ENCODE results near the gene NAA40. TPM values are rescaled to one million over a fixed set of nuclear protein-coding genes. Genes with fewer than 3 reads are reported as not detected.

The NAA40 gene
- total and polyA plus RNA-seq, 10 of the 15 experiments (the other 5 are each of a cell fraction or from before 2014, with no cell fraction given) = 4.8 to 31.6 (median 22.2) TPM

DNA sequence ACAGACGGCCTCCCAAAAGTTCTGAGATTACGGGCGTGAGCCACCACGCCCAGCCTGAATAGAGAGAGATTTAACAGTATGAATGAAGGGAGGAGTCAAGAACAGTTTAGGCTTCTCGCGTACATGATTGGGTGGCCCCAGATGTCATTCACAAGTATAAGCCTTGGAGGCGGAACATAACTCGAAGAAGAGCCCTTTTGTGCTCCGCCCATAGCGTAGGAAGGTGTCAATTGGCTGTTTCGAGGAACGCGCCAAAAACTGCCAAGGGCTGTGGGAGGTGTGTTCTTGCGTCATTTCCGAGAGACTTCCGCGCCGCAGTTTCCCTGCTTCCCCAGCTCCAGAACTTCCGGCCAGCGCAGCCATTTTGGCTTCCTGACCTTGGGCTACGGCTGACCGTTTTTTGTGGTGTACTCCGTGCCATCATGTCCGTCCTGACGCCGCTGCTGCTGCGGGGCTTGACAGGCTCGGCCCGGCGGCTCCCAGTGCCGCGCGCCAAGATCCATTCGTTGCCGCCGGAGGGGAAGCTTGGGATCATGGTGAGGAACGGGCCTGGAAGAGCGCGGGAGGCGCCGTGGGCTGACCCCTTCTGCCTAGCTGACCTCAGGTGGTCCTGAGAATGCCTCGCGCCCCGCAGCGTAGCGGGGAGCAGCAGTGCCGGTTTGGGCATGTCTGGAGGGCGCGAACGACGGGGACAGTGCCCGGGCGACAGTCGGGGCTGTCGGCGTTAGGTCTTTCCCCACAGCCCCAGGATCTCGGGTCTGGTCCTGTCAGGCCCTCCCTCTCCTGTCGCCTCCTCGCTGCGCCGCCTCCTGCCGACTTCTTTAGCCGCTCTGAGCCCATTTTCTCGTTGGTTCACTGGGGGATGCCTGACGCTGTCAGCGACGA is 35.7 kb downstream of the NAA40 start, which contains the start of gene COX8A (continued):
- TF ChIP-seq STAT3 (IDR thresholded peaks at IDR 0.05; ENCODE audit: low read depth, low read length) (no peak), SMARCA5 (IDR thresholded peaks at IDR 0.05) (peak; percentile 82), ZNF24 (IDR thresholded peaks at IDR 0.05) (no peak), IKZF1 (conservative IDR thresholded peaks at IDR 0.05) (peak; percentile 98), ZNF207 (IDR thresholded peaks at IDR 0.05; ENCODE audit: borderline replicate concordance) (peak; percentile 68; the same call in 1 of the 2 replicates), TAF1 (IDR thresholded peaks at IDR 0.05; ENCODE audit: borderline replicate concordance, low read depth, low read length) (peak; percentile 87), NR2C1 (IDR thresholded peaks at IDR 0.05) (peak; percentile 56; the same call in 1 of the 2 replicates), YY1 (IDR thresholded peaks at IDR 0.05; ENCODE audit: low read depth, low read length) (peak; percentile 98), KAT2A (conservative IDR thresholded peaks at IDR 0.05; ENCODE audit: control insufficient read depth, low read depth, low read length) (no peak), NFXL1 (IDR thresholded peaks at IDR 0.05; ENCODE audit: borderline replicate concordance) (no peak), SMAD1 (IDR thresholded peaks at IDR 0.05; ENCODE audit: low read depth, partially characterized antibody) (peak; percentile 66), BRCA1 (IDR thresholded peaks at IDR 0.05; ENCODE audit: low read depth, low read length) (0 out of 2 replicates have a peak, but pooled peaks have one; percentile 25), TCF7 (IDR thresholded peaks at IDR 0.05; ENCODE audit: borderline replicate concordance) (no peak), CREB1 (IDR thresholded peaks at IDR 0.05; ENCODE audit: low read depth) (peak; percentile 98)
- TF ChIP-seq, protein P1, sequence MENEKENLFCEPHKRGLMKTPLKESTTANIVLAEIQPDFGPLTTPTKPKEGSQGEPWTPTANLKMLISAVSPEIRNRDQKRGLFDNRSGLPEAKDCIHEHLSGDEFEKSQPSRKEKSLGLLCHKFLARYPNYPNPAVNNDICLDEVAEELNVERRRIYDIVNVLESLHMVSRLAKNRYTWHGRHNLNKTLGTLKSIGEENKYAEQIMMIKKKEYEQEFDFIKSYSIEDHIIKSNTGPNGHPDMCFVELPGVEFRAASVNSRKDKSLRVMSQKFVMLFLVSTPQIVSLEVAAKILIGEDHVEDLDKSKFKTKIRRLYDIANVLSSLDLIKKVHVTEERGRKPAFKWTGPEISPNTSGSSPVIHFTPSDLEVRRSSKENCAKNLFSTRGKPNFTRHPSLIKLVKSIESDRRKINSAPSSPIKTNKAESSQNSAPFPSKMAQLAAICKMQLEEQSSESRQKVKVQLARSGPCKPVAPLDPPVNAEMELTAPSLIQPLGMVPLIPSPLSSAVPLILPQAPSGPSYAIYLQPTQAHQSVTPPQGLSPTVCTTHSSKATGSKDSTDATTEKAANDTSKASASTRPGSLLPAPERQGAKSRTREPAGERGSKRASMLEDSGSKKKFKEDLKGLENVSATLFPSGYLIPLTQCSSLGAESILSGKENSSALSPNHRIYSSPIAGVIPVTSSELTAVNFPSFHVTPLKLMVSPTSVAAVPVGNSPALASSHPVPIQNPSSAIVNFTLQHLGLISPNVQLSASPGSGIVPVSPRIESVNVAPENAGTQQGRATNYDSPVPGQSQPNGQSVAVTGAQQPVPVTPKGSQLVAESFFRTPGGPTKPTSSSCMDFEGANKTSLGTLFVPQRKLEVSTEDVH (IDR thresholded peaks at IDR 0.05; ENCODE audit: low read depth, partially characterized antibody) = peak; percentile 98
- TF ChIP-seq, protein P2, sequence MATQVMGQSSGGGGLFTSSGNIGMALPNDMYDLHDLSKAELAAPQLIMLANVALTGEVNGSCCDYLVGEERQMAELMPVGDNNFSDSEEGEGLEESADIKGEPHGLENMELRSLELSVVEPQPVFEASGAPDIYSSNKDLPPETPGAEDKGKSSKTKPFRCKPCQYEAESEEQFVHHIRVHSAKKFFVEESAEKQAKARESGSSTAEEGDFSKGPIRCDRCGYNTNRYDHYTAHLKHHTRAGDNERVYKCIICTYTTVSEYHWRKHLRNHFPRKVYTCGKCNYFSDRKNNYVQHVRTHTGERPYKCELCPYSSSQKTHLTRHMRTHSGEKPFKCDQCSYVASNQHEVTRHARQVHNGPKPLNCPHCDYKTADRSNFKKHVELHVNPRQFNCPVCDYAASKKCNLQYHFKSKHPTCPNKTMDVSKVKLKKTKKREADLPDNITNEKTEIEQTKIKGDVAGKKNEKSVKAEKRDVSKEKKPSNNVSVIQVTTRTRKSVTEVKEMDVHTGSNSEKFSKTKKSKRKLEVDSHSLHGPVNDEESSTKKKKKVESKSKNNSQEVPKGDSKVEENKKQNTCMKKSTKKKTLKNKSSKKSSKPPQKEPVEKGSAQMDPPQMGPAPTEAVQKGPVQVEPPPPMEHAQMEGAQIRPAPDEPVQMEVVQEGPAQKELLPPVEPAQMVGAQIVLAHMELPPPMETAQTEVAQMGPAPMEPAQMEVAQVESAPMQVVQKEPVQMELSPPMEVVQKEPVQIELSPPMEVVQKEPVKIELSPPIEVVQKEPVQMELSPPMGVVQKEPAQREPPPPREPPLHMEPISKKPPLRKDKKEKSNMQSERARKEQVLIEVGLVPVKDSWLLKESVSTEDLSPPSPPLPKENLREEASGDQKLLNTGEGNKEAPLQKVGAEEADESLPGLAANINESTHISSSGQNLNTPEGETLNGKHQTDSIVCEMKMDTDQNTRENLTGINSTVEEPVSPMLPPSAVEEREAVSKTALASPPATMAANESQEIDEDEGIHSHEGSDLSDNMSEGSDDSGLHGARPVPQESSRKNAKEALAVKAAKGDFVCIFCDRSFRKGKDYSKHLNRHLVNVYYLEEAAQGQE (IDR thresholded peaks at IDR 0.05; ENCODE audit: low read depth, low read length) = no peak
- TF ChIP-seq, protein P3, sequence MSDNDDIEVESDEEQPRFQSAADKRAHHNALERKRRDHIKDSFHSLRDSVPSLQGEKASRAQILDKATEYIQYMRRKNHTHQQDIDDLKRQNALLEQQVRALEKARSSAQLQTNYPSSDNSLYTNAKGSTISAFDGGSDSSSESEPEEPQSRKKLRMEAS (IDR thresholded peaks at IDR 0.05; ENCODE audit: low read depth, low read length) = no peak
- TF ChIP-seq, protein P4, sequence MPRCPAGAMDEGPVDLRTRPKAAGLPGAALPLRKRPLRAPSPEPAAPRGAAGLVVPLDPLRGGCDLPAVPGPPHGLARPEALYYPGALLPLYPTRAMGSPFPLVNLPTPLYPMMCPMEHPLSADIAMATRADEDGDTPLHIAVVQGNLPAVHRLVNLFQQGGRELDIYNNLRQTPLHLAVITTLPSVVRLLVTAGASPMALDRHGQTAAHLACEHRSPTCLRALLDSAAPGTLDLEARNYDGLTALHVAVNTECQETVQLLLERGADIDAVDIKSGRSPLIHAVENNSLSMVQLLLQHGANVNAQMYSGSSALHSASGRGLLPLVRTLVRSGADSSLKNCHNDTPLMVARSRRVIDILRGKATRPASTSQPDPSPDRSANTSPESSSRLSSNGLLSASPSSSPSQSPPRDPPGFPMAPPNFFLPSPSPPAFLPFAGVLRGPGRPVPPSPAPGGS (IDR thresholded peaks at IDR 0.05; ENCODE audit: borderline replicate concordance, insufficient read depth, low read depth, low read length, poor library complexity, severe bottlenecking) = no peak

Data from GM12878 (cell line).